GM21576 (cell line): ENCODE results near the gene FGGY.
"Not testable (repeated sequence)": the region's sequence is repeated elsewhere in the genome, so short reads cannot be mapped to it uniquely, and the experiment has no call there.

Source experiments
- ATAC-seq: cut with Tn5 transposase; IDR thresholded peaks from one replicate; pipeline ENCODE4 v1.9.1; 2021; ENCODE audit warnings: mild to moderate bottlenecking, moderate library complexity; ENCODE audit not compliant: unreplicated experiment

The FGGY gene

GRCh38 chr1:59433440-59433813 lies 136.5 kb downstream of the FGGY start:
- no peak for ATAC-seq

GRCh38 chr1:59434336-59434735 lies 137.4 kb downstream of the FGGY start:
- ATAC-seq = no peak

GRCh38 chr1:59436637-59437036 lies 139.7 kb downstream of the FGGY start:
- ATAC-seq = no peak

GRCh38 chr1:59438058-59438560 lies 141.2 kb downstream of the FGGY start:
- ATAC-seq = no peak

GRCh38 chr1:59442492-59442891 lies 145.6 kb downstream of the FGGY start:
- no peak for ATAC-seq

GRCh38 chr1:59443310-59443709 lies 146.4 kb downstream of the FGGY start:
- no peak for ATAC-seq

GRCh38 chr1:59444520-59444919 lies 147.6 kb downstream of the FGGY start:
- no peak for ATAC-seq

GRCh38 chr1:59445040-59445439 lies 148.1 kb downstream of the FGGY start:
- no peak for ATAC-seq

- ATAC-seq = no peak
These were observed 149.5 kb downstream of the FGGY start for GRCh38 chr1:59446257-59446901.

GRCh38 chr1:59452026-59452425 lies 155.1 kb downstream of the FGGY start:
- no peak for ATAC-seq

GRCh38 chr1:59452559-59452958 lies 155.7 kb downstream of the FGGY start:
- ATAC-seq = no peak

- ATAC-seq = no peak
These were observed 156.5 kb downstream of the FGGY start for GRCh38 chr1:59453297-59453968.

- ATAC-seq = no peak
These were observed 158.3 kb downstream of the FGGY start for GRCh38 chr1:59455206-59455605.

GRCh38 chr1:59457786-59458185 lies 160.9 kb downstream of the FGGY start:
- no peak for ATAC-seq

GRCh38 chr1:59458884-59459283 lies 162.0 kb downstream of the FGGY start:
- no peak for ATAC-seq

- ATAC-seq = not testable (repeated sequence)
These were observed 166.0 kb downstream of the FGGY start for GRCh38 chr1:59462942-59463341.

GRCh38 chr1:59465478-59465877 lies 168.6 kb downstream of the FGGY start:
- ATAC-seq = not testable (repeated sequence)

GRCh38 chr1:59468828-59469428 lies 172.0 kb downstream of the FGGY start:
- ATAC-seq = no peak

GRCh38 chr1:59471991-59472570 lies 175.2 kb downstream of the FGGY start:
- not testable (repeated sequence) for ATAC-seq

GRCh38 chr1:59473831-59474230 lies 176.9 kb downstream of the FGGY start:
- no peak for ATAC-seq

- no peak for ATAC-seq
These were observed 177.6 kb downstream of the FGGY start for GRCh38 chr1:59474496-59474895.

GRCh38 chr1:59475737-59476136 lies 178.8 kb downstream of the FGGY start:
- ATAC-seq = no peak
